A673 (cell line): ENCODE results near the gene SUFU. TPM values are rescaled to one million over a fixed set of nuclear protein-coding genes. Genes with fewer than 3 reads are reported as not detected.
"Not testable (repeated sequence)": the region's sequence is repeated elsewhere in the genome, so short reads cannot be mapped to it uniquely, and the experiment has no call there.

ENCODE experiments used
- BruUV-seq: library from RNA; stranded (reverse); fragments of 400-500 nt; replicated peaks from 2 replicates; lab custom pipeline; 2021; lab: Mats Ljungman, UMichigan
- CTCF ChIA-PET: fragments of 300-600 bp; sonication (Branson Sonifier 250); formaldehyde crosslinking; loops from one replicate; lab custom pipeline; 2022; ENCODE audit warnings: antibody characterized with exemption; lab: Charles Lee
- POLR2A ChIA-PET: fragments of 300-600 bp; sonication (Branson Sonifier 250); formaldehyde crosslinking; loops from one replicate; lab custom pipeline; 2022; ENCODE audit warnings: antibody characterized with exemption; ENCODE audit not compliant: low non-redundant PET; lab: Charles Lee
- DNase-seq: peaks from one replicate; pipeline ENCODE4 v3.0.0-alpha.2; 2015; ENCODE audit warnings: low spot score
- H3K27ac ChIP-seq: fragments of 200-600 bp; sonication (generic); 2 replicates; pipeline ENCODE4 v1.5.1; 2016; ENCODE audit warnings: mixed run types, low read depth, mild to moderate bottlenecking, mixed read lengths, antibody characterized with exemption, low read length; ENCODE audit not compliant: poor library complexity, severe bottlenecking
- H3K27me3 ChIP-seq: fragments of 200-600 bp; sonication (generic); replicated peaks from 2 replicates; pipeline ENCODE4 v1.6.1; 2017; ENCODE audit warnings: mixed run types, low read depth, mild to moderate bottlenecking, mixed read lengths, antibody characterized with exemption, low read length; ENCODE audit not compliant: insufficient read depth, poor library complexity
- H3K36me3 ChIP-seq: fragments of 200-600 bp; sonication (generic); 2 replicates; pipeline ENCODE4 v1.6.1; 2016; ENCODE audit warnings: mixed run types, mild to moderate bottlenecking, mixed read lengths, antibody characterized with exemption, low read length; ENCODE audit not compliant: insufficient read depth, poor library complexity, severe bottlenecking
- H3K4me1 ChIP-seq: fragments of 200-600 bp; sonication (generic); 2 replicates; pipeline ENCODE4 v1.6.1; 2017; ENCODE audit warnings: mixed run types, mild to moderate bottlenecking, mixed read lengths, antibody characterized with exemption, low read length; ENCODE audit not compliant: insufficient read depth, poor library complexity, severe bottlenecking
- H3K4me3 ChIP-seq: fragments of 200-600 bp; sonication (generic); 2 replicates; pipeline ENCODE4 v1.5.1; 2016; ENCODE audit warnings: low read depth, mixed run types, mild to moderate bottlenecking, mixed read lengths, low read length; ENCODE audit not compliant: poor library complexity, severe bottlenecking
- H3K9me3 ChIP-seq: fragments of 200-600 bp; sonication (generic); 2 replicates; pipeline ENCODE4 v1.6.1; 2016; ENCODE audit warnings: mixed run types, low read depth, mild to moderate bottlenecking, mixed read lengths, antibody characterized with exemption, low read length; ENCODE audit not compliant: poor library complexity, severe bottlenecking
- EZH2 ChIP-seq: fragments of 200-600 bp; sonication (generic); IDR thresholded peaks from 2 replicates; pipeline ENCODE4 v1.6.1; 2017; ENCODE audit warnings: borderline replicate concordance, low read depth, mild to moderate bottlenecking, mixed read lengths, antibody characterized with exemption, low read length; ENCODE audit not compliant: poor library complexity, severe bottlenecking
- intact Hi-C: fragments of 100-400 bp; cut with micrococcal nuclease; formaldehyde crosslinking; loops from one replicate; pipeline ENCODE4 v1.10.0; 2022; ENCODE audit not compliant: unreplicated experiment
- total RNA-seq: library from RNA; stranded (reverse); gene quantifications from 2 replicates; pipeline ENCODE4 v1.2.3, GENCODE V29; 2021
- TF ChIP-seq, protein P1 (sequence below): fragments of 300-800, 200-600 bp; sonication (generic); conservative IDR thresholded peaks from 2 replicates; pipeline ENCODE4 v1.5.1; 2017; ENCODE audit warnings: low read depth, mild to moderate bottlenecking, antibody characterized with exemption, low read length, moderate library complexity, mixed read lengths

SUFU gene
- total RNA-seq, 1 experiment from 2014 or later = 20.5 TPM

DNA sequence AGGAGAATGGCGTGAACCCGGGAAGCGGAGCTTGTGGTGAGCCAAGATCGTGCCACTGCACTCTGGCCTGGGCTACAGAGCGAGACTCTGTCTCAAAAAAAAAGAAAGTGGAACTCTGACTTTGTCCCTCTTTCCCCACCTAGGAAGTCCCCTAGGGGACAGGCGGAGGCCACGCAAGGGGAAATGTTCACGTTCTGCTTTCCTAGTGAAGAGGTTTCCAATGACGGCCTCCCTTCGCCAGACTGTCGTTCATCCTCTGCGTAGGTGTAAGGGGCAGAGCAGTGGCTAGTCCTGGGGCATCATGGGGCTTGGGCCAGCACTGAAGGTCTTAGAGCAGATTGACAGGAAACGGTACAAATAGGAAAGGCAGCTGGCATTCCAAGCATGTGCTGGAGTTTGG is 30.6 kb downstream of the SUFU start:
- ChIA-PET CTCF (interaction anchor here (0.6 kb wide), 1 partner anchor 110 kb away, joined by 4 read pairs; no protein-coding TSS in a partner anchor), POLR2A (no interaction called here)
- Histone ChIP-seq H3K4me1 (no peaks in the 10 kb centered on the region), H3K4me3 (no peak overlapping the region), H3K36me3 (no peaks in the 10 kb centered on the region), H3K27me3 (no peaks in the 10 kb centered on the region), H3K27ac (no peak overlapping the region), H3K9me3 (no peaks in the 10 kb centered on the region)
- no peak for TF ChIP-seq EZH2
- TF ChIP-seq, protein P1, sequence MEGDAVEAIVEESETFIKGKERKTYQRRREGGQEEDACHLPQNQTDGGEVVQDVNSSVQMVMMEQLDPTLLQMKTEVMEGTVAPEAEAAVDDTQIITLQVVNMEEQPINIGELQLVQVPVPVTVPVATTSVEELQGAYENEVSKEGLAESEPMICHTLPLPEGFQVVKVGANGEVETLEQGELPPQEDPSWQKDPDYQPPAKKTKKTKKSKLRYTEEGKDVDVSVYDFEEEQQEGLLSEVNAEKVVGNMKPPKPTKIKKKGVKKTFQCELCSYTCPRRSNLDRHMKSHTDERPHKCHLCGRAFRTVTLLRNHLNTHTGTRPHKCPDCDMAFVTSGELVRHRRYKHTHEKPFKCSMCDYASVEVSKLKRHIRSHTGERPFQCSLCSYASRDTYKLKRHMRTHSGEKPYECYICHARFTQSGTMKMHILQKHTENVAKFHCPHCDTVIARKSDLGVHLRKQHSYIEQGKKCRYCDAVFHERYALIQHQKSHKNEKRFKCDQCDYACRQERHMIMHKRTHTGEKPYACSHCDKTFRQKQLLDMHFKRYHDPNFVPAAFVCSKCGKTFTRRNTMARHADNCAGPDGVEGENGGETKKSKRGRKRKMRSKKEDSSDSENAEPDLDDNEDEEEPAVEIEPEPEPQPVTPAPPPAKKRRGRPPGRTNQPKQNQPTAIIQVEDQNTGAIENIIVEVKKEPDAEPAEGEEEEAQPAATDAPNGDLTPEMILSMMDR = no peak
- intact Hi-C loops = no loop called here
- DNase-seq = no peak
- no TSS peak for BruUV-seq

DNA sequence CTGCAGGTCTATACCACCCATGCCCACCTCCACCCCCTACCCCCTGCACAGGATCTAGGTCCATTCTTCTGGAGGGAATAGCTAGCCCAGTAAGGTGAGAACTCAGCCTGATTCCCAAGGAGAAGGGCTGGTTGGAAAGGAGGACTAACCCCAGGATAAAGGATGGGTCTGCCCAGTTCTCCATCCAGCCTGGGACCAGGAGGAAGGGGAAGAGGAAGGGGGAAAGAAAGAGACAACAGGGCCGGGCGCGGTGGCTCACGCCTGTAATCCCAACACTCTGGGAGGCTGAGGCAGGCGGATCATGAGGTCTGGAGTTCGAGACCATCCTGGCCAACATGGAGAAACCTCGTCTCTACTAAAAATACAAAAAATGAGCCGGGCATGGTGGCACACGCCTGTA is 31.2 kb downstream of the SUFU start:
- BruUV-seq, POLR2A ChIA-PET, H3K36me3 ChIP-seq, CTCF ChIA-PET, H3K9me3 ChIP-seq, H3K27me3 ChIP-seq, H3K4me1 ChIP-seq, H3K27ac ChIP-seq, H3K4me3 ChIP-seq, intact Hi-C loops, DNase-seq: not testable (repeated sequence)

DNA sequence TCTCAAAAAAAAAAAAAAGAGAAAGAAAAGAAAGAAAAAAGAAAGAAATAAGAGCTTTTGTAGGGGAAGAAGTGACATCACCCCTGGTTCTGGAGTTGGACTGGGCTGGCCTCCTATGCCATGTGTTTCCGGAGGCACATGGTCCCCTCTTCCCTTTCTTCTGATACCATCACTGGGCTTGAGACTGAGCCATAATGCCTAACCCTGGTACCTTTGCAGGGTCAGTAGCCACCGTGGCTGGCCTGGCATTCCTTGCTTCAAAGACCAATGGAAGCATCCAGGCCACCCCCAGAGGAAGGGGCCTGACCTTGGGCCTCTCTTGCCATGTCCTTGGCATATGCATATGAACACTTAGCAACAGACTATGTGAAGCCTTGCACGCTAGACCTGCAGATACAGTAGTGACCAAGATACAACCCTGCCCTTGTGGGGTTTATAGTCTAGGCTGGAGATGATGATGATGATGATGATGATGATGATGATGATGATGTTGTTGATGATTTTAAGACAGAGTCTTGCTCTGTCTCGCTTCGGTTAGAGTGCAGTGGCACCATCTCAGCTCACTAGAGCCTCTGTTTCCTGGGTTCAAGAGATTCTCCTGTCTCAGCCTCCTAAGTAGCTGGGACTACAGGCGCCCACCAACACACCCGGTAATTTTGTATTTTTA is 31.8 kb downstream of the SUFU start:
- no peak for DNase-seq
- H3K9me3 ChIP-seq = no peaks in the 10 kb centered on the region
- CTCF ChIA-PET = no interaction called here
- intact Hi-C loops = no loop called here
- POLR2A ChIA-PET = no interaction called here
- H3K27ac ChIP-seq = no peak overlapping the region
- no peak overlapping the region for H3K4me3 ChIP-seq
- no peak for TF ChIP-seq EZH2
- TF ChIP-seq, protein P1 = no peak
- no peaks in the 10 kb centered on the region for H3K4me1 ChIP-seq
- BruUV-seq = no TSS peak
- no peaks in the 10 kb centered on the region for H3K36me3 ChIP-seq
- H3K27me3 ChIP-seq = no peaks in the 10 kb centered on the region

DNA sequence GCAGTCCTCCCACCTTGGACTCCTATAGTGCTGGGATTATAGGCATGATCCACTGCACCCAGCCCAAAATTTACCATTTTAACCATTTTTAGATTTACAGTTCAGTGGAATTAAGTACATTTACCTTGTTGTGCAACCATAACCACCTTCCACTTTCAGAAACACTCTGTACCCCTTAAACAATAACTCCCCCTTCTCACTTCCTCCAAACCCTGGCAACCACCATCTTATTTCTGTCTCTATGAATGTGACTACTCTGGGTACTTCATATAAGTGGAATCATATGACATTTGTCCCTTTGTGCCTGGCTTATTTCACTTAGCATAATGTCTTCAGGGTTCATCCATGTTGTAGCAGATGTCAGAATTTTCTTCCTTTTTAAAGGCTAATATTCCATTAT is 33.6 kb downstream of the SUFU start:
- Histone ChIP-seq H3K4me1 (no peaks in the 10 kb centered on the region), H3K27me3 (no peaks in the 10 kb centered on the region), H3K27ac (no peak overlapping the region), H3K9me3 (no peaks in the 10 kb centered on the region), H3K36me3 (no peaks in the 10 kb centered on the region), H3K4me3 (no peak overlapping the region)
- CTCF ChIA-PET = no interaction called here
- POLR2A ChIA-PET = no interaction called here
- intact Hi-C loops = no loop called here
- TF ChIP-seq, protein P1 = no peak
- TF ChIP-seq EZH2 = no peak
- BruUV-seq = no TSS peak
- no peak for DNase-seq
